Measurements from ENCODE around the gene MIB2.
"Not testable (repeated sequence)": the region's sequence is repeated elsewhere in the genome, so short reads cannot be mapped to it uniquely, and the experiment has no call there.

The MIB2 gene

GRCh38 chr1:1615256-1616044 is at the start of gene MIB2:
Gene MIB2, plus strand, starts transcription at chr1:1615500. Its CDS starts 7,953 bp downstream, at chr1:1623453.
- no peak for FAIRE-seq

DNA sequence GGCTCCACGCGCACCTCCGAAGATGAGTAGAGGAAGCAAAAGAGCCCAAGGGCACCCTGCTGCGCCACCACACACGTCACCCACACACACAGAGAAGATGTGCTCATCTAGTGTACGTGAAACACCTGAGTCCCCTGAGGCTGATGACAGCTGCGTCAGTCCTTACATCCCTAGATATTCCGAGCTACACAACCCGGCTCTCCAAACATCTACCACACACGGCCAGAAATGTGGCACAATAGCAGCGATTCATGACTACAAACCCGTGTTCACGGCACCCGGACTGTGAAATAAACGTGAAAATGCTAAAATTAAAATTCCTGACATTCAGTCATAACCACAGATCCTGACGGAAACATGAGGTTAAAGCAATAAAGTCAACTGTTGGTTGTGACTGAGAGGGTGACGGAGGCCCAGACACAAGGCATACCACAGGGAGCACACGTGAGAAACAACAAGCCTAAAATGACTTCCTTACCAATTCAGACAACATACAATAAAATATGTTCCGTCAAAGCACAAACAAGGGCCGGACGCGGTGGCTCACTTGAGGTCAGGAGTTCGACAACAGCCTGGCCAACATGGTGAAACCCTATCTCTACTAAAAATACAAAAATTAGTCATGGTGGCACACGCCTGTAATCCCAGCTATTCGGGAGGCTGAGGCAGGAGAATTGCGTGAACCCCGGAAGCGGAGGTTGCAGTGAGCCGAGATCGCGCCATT is 48.0 kb upstream of the MIB2 start:
- FAIRE-seq, result no peak

GRCh38 chr1:1567891-1568291 is 47.4 kb upstream of the MIB2 start:
- FAIRE-seq, result no peak

GRCh38 chr1:1569341-1569740 is 46.0 kb upstream of the MIB2 start:
- no peak for FAIRE-seq

- FAIRE-seq, result no peak
Observed at GRCh38 chr1:1573843-1574720, 41.2 kb upstream of the MIB2 start.

DNA sequence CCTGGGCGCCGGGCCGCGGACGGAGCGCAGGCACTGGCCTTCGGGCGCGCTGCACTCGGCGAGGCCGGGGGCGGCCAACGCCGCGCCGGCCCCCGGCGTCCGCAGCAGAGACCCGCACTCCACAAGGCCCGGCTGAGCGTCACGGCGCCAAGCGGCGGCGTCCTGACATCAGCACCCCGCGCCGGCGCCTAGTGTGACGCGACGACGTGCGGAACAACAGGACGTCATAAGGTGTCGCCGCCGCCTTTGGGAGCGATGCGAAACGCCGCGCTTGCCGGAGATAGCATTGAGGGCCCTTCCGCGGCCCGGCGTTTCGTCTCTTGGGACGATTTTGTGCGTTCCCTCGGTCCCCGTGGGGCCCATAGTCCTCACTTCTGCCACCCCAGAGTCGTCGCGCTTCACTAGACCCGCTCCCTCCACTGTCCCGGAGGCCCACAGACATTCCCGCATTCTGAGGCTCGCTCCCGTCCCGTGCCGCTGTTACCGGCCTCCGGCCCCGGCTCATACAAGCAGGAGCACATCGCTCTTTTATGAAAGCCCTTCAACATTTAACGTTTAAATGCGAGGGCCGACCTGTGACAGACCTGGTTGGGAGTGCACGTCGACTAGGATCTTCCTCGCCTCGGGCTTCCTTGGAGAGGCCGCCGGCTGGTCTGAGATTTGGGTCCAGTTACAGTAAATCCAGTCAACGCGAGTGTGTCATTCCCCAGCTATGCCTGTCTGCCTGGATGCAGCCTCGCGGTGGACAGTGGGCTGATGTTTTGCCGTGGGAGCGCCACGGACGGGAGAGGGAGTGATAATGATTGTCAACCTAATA is 40.4 kb upstream of the MIB2 start, which contains the start of gene SSU72:
Gene SSU72 (minus strand): TSS at position 143 of the 817 bp plus-strand sequence. CDS start 306 bp downstream, outside the sequence.
- no peak for FAIRE-seq

- FAIRE-seq, result no peak
Observed at GRCh38 chr1:1577367-1578011, 37.8 kb upstream of the MIB2 start.

GRCh38 chr1:1578371-1578940 is 36.8 kb upstream of the MIB2 start:
- no peak for FAIRE-seq

DNA sequence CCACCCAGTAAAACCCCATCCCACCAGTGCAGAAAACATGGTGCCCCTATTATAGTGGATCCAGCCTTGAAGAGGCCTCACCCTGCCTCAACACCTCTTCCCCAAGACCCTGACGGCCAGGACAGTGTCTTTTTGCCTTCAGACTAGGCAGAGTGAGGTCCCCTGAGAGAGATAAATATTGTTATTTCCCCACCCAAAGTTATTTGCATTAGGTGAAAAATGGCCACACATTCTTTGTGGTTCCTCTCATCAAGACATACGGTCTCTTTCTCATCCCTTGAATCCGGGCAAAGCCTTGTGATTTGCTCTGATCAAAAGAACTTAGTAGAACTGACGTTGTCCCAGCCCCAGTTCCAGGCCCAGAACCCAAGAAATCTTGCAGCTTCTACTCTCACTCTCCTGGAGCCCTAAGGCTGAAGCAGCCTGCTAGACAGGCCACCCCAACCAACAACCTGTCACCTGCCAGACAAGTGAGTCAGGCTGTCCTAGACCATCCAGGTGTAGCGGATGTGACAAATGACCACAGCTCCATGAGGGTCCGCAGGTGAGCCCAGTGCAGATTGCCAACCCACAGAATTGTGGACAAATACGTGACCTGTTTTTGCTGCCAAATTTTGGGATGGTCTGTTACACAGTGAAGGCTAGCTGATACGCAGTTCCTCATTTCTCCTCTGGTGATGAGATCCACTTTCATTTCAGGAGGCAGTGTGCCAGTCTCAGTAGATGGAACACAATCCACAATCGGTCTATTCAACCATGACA is 32.5 kb upstream of the MIB2 start:
- FAIRE-seq, result no peak

DNA sequence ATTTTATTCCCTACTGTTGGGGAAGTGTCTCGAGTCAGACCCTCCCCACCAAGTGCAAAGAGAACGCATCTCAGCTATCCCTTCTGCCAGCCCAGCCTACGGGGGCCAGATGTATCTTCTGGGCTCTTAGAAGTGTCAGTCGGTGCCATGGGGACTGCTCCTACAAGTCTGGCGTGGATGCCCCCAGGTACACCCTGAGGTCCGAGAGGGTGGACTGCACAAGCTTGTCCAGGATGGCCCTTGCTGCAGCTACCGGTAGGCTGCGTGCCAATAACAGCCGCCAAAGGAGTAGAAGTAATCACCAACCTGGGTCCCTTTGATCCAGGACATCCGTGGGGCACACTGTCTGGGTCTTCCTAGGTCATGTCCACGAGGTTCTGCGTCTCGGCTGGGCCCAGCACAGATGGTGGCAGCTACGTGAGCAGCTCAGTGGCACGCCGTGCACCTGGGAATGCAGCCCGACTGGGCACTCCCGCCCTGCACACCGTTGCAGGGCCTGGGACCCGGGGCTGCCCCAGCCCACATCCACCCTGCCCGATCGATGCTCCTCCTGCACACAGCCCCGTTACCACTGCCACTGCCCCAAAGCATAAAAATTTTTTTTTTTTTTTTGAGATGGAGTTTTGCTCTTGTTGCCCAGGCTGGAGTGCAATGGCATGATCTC is 31.8 kb upstream of the MIB2 start:
- FAIRE-seq, result no peak

DNA sequence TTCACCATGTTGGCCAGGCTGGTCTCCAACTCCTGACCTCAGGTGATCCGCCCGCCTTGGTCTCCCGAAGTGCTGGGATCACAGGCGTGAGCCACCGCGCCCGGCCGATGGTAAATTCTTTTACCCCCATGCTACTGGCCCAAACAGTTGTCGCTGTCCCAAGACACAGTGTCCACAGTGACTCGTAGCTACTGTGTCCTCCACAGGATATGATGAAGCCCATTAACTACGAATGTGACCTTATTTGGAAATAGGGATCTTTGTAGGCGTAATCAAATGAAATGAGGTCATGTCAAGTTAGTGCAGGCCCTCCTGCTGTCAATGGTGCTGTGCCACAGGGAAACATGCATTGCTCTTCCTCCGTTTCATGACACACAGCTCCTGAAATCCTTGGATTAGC is 23.8 kb upstream of the MIB2 start:
- no peak for FAIRE-seq

DNA sequence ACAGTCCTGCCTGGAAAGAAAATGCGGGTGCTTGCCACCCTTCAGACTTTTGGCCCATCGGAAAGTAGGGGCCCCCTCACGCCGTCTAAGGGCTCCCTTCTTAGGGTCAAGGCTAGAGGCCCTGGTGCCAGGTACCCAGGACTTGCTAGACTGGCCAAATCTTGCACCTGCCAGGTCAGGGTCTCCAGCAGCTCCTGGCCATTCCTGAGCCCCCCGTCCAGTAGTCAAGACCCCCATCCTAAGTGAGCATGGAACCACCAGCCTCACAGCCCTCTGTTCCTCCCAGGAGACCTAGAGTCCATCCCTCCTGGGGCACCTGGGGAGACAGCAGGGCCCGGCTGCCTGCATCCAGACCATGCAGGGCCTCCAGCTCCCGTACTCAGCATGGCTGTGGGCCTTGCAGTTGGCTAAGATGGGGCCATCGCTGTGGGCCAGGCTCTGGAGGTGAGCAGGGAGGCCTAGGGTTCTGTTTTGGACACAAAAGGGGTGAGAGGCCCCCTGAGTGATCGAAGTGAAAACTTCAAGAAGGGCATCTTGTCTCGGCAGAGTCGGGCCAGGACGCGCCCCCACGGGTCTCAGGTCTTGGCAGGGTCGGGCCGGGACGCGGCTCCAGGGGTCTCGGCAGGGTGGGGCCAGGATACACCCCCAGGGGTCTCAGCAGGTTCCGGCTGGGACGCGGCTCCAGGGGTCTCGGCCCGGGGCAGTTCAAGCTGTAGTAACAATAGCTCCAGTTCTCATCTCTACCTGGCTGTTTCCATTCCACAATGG is 21.3 kb upstream of the MIB2 start:
- no peak for FAIRE-seq

DNA sequence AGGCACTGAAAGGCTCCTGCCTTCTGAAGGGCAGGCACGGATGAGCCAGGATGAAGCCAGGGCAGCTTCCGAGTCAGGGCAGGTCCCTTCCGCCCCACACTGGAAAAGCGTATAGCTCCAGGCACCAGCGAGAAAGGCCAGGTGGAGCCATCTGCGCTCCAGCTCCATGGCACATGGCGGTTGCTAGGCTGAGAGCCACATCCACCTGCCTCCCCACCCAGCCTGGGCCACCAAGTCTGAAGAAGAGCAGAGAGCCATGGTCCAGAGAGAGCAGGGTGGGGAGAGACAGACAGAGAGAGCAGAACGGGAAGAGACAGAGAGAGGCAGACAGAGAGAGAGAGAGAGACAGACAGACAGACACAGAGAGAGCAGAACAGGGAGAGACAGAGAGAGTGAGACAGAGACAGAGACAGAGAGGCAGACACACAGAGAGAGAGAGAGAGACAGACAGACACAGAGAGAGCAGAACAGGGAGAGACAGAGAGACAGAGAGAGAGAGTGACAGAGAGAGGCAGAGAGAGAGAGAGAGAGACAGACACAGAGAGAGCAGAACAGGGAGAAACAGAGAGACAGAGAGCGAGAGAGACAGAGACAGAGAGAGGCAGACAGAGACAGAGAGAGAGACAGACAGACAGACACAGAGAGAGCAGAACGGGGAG is 20.6 kb upstream of the MIB2 start:
- FAIRE-seq, result no peak

GRCh38 chr1:1595341-1595740 is 20.0 kb upstream of the MIB2 start:
- not testable (repeated sequence) for FAIRE-seq

DNA sequence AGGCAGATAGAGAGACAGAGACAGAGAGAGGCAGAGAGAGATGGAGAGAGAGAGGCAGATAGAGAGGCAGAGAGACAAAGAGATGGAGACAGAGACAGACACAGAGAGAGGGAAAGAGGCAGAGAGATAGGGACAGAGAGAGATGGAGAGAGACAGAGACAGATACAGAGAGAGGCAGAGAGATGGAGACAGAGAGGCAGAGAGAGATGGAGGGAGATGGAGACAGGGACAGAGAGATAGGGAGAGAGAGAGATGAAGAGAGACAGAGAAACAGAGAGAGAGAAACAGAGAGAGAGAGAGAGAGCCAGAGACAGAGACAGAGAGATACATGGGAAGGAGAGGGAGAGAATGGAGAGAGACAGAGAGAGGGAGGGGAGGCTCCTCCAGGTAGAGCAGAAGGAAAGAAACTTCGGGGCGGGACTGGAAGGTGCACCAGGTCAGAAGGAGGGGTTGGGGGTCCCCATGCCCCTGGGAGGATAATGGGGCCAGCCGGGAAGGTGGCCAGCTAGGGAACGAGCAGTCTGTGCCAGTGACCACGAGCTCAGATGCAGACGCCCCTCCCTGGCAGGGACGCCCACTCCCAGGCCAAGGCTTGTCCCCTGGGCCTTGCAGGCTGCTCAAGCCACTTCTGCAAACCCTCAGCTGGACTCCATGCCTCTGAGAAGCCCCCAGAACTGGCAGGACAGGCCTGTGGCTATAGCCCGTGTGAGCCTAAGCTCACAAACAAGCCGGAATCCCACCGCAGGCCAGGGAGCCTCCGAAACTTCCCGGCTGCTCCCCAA is 18.6 kb upstream of the MIB2 start:
- FAIRE-seq, result no peak

DNA sequence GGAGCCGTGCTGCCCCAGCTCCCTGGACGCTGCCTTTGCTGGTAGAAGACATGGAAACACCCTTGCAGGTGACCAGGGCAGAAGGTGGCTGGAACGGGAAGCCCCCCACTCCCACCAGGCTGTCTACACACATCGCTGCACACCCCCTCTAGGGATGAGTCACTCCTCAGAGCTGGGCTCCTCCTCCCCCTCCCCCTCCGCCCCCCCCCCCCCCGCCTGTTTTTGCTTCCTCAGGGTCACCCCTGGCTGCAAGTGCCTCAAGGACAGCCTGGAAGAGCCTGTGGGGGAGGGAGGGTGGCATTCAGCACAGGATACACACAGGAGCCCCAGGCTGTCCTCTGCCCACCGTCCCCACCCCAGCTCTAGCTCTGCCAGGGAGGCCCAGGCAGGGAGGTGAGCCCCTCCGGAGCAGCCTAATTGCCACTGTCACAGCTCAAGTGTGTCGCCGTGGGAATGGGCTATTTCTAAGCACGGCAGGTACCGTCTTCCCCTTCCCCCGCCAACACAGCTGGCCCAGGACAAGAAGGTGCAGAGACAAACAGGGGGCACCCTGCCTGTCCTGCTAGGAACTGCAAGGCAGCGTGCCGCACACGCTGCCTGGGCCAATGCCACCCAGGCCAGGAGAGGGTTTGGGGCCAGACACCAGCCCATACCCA is 17.9 kb upstream of the MIB2 start:
- FAIRE-seq, result no peak

DNA sequence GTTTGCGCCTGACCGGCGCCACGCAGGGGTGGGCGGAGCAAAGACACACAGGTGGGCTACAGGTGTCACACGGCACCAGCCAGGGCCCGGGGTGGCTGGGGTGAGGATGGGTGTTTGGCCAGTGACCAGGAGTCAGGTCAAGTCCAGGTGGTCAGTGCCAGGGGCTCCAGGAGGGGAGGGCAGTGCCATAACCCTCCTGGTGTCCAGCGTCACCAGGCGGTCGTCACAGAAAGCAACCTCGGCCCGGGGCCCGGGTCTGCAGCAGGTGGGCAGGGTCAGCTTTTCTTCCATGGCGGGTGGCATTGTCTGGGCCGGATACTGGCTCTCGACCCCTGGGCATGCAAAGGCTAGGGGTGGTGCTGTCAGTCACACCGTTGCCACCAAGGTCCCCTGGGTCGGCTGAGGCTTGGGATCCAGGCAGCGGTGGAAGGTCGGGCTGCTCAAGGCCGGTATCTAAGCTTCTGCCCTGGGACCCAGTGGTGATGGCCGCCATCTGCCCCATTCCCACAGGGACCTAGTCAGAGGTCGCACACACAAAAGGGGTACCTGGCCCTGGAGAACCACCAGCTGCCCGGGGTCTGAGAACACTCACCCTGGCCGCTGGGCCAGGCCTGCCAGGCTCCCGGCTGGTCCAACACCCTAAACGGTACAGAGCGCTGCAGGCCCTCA is 17.1 kb upstream of the MIB2 start:
- FAIRE-seq, result no peak
